Smooth muscle cell (in vitro differentiated cells): Measurements from ENCODE around the gene KLHDC4. TPM values are rescaled to one million over a fixed set of nuclear protein-coding genes. Genes with fewer than 3 reads are reported as not detected.

Experiments used
- DNase-seq: peaks from one replicate; lab custom pipeline; 2025; ENCODE audit not compliant: unreplicated experiment; lab: John Stamatoyannopoulos, UW
- H2AFZ ChIP-seq: fragments of 200-600 bp; sonication (generic); 2 replicates; pipeline ENCODE4 v1.6.0; 2016; ENCODE audit warnings: antibody characterized with exemption, low read depth, mild to moderate bottlenecking
- H3F3A ChIP-seq: fragments of 200-600 bp; sonication (generic); 2 replicates; pipeline ENCODE4 v1.6.0; 2017; ENCODE audit warnings: antibody characterized with exemption, low read depth
- H3K27ac ChIP-seq: fragments of 200-600 bp; sonication (generic); 2 replicates; pipeline ENCODE4 v1.5.1; 2016; ENCODE audit warnings: low read depth, mild to moderate bottlenecking
- H3K27me3 ChIP-seq: fragments of 200-600 bp; sonication (generic); 2 replicates; pipeline ENCODE4 v1.6.1; 2016; ENCODE audit warnings: low read depth, mild to moderate bottlenecking
- H3K36me3 ChIP-seq: fragments of 200-600 bp; sonication (generic); 2 replicates; pipeline ENCODE4 v1.5.1; 2016; ENCODE audit warnings: low read depth
- H3K4me1 ChIP-seq: fragments of 200-600 bp; sonication (generic); 2 replicates; pipeline ENCODE4 v1.5.1; 2016; ENCODE audit warnings: low read depth
- H3K4me2 ChIP-seq: fragments of 200-600 bp; sonication (generic); 2 replicates; pipeline ENCODE4 v1.6.0; 2016; ENCODE audit warnings: mild to moderate bottlenecking
- H3K4me3 ChIP-seq: fragments of 200-600 bp; sonication (generic); 2 replicates; pipeline ENCODE4 v1.5.1; 2016; ENCODE audit warnings: mild to moderate bottlenecking
- H3K79me2 ChIP-seq: fragments of 200-600 bp; sonication (generic); 2 replicates; pipeline ENCODE4 v1.6.0; 2016; ENCODE audit warnings: low read depth, mild to moderate bottlenecking
- H3K9ac ChIP-seq: fragments of 200-600 bp; sonication (generic); 2 replicates; pipeline ENCODE4 v1.6.0; 2016; ENCODE audit warnings: low read depth
- H3K9me3 ChIP-seq: fragments of 200-600 bp; sonication (generic); replicated peaks from 2 replicates; pipeline ENCODE4 v1.5.1; 2016; ENCODE audit warnings: low read depth
- H4K20me1 ChIP-seq: fragments of 200-600 bp; sonication (generic); 2 replicates; pipeline ENCODE4 v1.6.0; 2016; ENCODE audit warnings: low read depth
- CTCF ChIP-seq: fragments of 200-600 bp; sonication (generic); IDR thresholded peaks from 2 replicates; pipeline ENCODE4 v1.5.1; 2017; ENCODE audit warnings: borderline replicate concordance, mild to moderate bottlenecking, antibody characterized with exemption; ENCODE audit not compliant: insufficient read depth, poor library complexity, severe bottlenecking
- WGBS: methylation state at CpG from one replicate; pipeline ENCODE4 v1.1.7; 2016; ENCODE audit warnings: low lambda C conversion rate; 5-methylcytosine and 5-hydroxymethylcytosine counted together
- polyA plus RNA-seq: library from polyadenylated mRNA; unstranded; fragments of >200 nt; fragmentation: Nextera tagmentation; extraction: Ambion mirVana; gene quantifications from 2 replicates; pipeline ENCODE4 v1.2.1, GENCODE V29; 2016
- total RNA-seq: library from RNA; depleted of rRNA; stranded (reverse); fragments of >200 nt; gene quantifications from 2 replicates; pipeline ENCODE4 v1.2.3, GENCODE V29; 2014

The KLHDC4 gene
- total and polyA plus RNA-seq, 2 experiments from 2014 or later: 6.0 to 6.7 TPM

GRCh38 chr16:87715658-87716057 lies 50.1 kb downstream of the KLHDC4 start:
- no peaks in the 10 kb centered on the region for H3K9me3 ChIP-seq
- H3K36me3 ChIP-seq: no peaks in the 10 kb centered on the region
- WGBS: 83% methylated on average over 12 of the region's 12 CpGs
- no peak for TF ChIP-seq CTCF
- H3K4me3 ChIP-seq: no peak overlapping the region
- H3K4me1 ChIP-seq: no peaks in the 10 kb centered on the region
- H3K27ac ChIP-seq: no peak overlapping the region
- H3K9ac ChIP-seq: no peak overlapping the region
- DNase-seq: no peak
- H3F3A ChIP-seq: no peaks in the 10 kb centered on the region
- no peaks in the 10 kb centered on the region for H3K79me2 ChIP-seq
- no peaks in the 10 kb centered on the region for H3K27me3 ChIP-seq
- H3K4me2 ChIP-seq: no peak overlapping the region
- no peak overlapping the region for H2AFZ ChIP-seq
- peaks cover 8% of the 10 kb centered on the region for H4K20me1 ChIP-seq

- Histone ChIP-seq H4K20me1 (peaks cover 4% of the 10 kb centered on the region), H3K9ac (no peak overlapping the region), H3K4me1 (no peaks in the 10 kb centered on the region), H2AFZ (no peak overlapping the region), H3K4me2 (no peak overlapping the region), H3K27me3 (no peaks in the 10 kb centered on the region), H3F3A (no peaks in the 10 kb centered on the region), H3K36me3 (no peaks in the 10 kb centered on the region), H3K9me3 (no peaks in the 10 kb centered on the region), H3K79me2 (no peaks in the 10 kb centered on the region), H3K4me3 (no peak overlapping the region), H3K27ac (no peak overlapping the region)
- TF ChIP-seq CTCF: no peak
- DNase-seq: no peak
- WGBS: 96% methylated on average over 16 of the region's 16 CpGs
Measured at GRCh38 chr16:87715231-87715630, 50.6 kb downstream of the KLHDC4 start.

- WGBS: 91% methylated on average over 19 of the region's 19 CpGs
- no peak for DNase-seq
- no peaks in the 10 kb centered on the region for H3K27me3 ChIP-seq
- H3F3A ChIP-seq: no peaks in the 10 kb centered on the region
- no peaks in the 10 kb centered on the region for H3K4me1 ChIP-seq
- no peaks in the 10 kb centered on the region for H3K36me3 ChIP-seq
- H4K20me1 ChIP-seq: no peaks in the 10 kb centered on the region
- H3K4me3 ChIP-seq: no peak overlapping the region
- H3K9me3 ChIP-seq: no peaks in the 10 kb centered on the region
- no peak overlapping the region for H3K9ac ChIP-seq
- no peak overlapping the region for H3K27ac ChIP-seq
- H3K79me2 ChIP-seq: no peaks in the 10 kb centered on the region
- H2AFZ ChIP-seq: no peak overlapping the region
- no peak for TF ChIP-seq CTCF
- H3K4me2 ChIP-seq: no peak overlapping the region
Measured at GRCh38 chr16:87713451-87714229, 52.1 kb downstream of the KLHDC4 start.
